Sigmoid colon (tissue), 7 donors: ENCODE measurements around the gene FEN1. TPM values are rescaled to one million over a fixed set of nuclear protein-coding genes. Genes with fewer than 3 reads are reported as not detected.
A peak's percentile ranks its signal among the peaks of the same experiment; 100 is the strongest.

ENCODE experiments used
- DNase-seq: peaks from one replicate; pipeline ENCODE4 v3.0.0-alpha.2; 2019
- H3K27ac ChIP-seq, 4 donors: fragments of 200-600 bp; sonication (generic); one replicate each; pipeline ENCODE4 v1.5.1; 2016 to 2019; ENCODE audit warnings: mild to moderate bottlenecking in 1 of 4
- H3K27me3 ChIP-seq, 3 donors: fragments of 200-600 bp; sonication (generic); one replicate each; pipeline ENCODE4 v1.5.1; 2019; ENCODE audit warnings: mild to moderate bottlenecking in 1 of 3
- H3K36me3 ChIP-seq, 4 donors: fragments of 200-600 bp; sonication (generic); one replicate each; pipeline ENCODE4 v1.5.1; 2016 to 2019
- H3K4me1 ChIP-seq, 4 donors: fragments of 200-600 bp; sonication (generic); one replicate each; pipeline ENCODE4 v1.5.1; 2017 to 2019
- H3K4me3 ChIP-seq, 4 donors: fragments of 200-600 bp; sonication (generic); one replicate each; pipeline ENCODE4 v1.5.1; 2017 to 2019; ENCODE audit warnings: mild to moderate bottlenecking in 2 of 4, moderate library complexity in 1 of 4
- H3K9me3 ChIP-seq, 4 donors: fragments of 200-600 bp in 3 of 4; sonication (generic) in 3 of 4; one replicate each; pipeline versions ENCODE4 v1.5.1 to v1.6.1; 2013 to 2019
- CTCF ChIP-seq, 4 experiments: fragments of 450-650 bp in 3 of 4; fragments of 200-600 bp in 1 of 4; IDR thresholded peaks; one replicate each; pipeline ENCODE4 v1.5.1; 2016 to 2019; ENCODE audit warnings: antibody characterized with exemption in 4 of 4, mild to moderate bottlenecking in 3 of 4, moderate library complexity in 2 of 4
- EP300 ChIP-seq, 4 donors: sonication (generic); formaldehyde crosslinking; IDR thresholded peaks; one replicate each; pipeline ENCODE4 v1.6.1; 2017; ENCODE audit warnings: antibody characterized with exemption in 4 of 4
- POLR2A ChIP-seq, 2 donors: fragments of 450-650 bp; IDR thresholded peaks; one replicate each; pipeline ENCODE4 v1.6.1; 2016; ENCODE audit warnings: antibody characterized with exemption in 2 of 2, mild to moderate bottlenecking in 2 of 2, moderate library complexity in 2 of 2
- POLR2AphosphoS5 ChIP-seq, 4 donors: sonication (generic); formaldehyde crosslinking; IDR thresholded peaks; one replicate each; pipeline ENCODE4 v1.6.1; 2017; ENCODE audit warnings: antibody characterized with exemption in 4 of 4
- WGBS, 2 donors: extraction: QIAGEN DNeasy Blood & Tissue Kit; methylation state at CpG; one replicate each; pipeline ENCODE4 v1.1.7; 2013; 5-methylcytosine and 5-hydroxymethylcytosine counted together
- intact Hi-C: fragments of 100-400 bp; cut with DNase I; formaldehyde crosslinking; loops from one replicate; pipeline ENCODE4 v1.15.1; 2023
- polyA plus RNA-seq, 3 donors: library from polyadenylated mRNA; stranded (reverse); fragments of 200-250 nt; gene quantifications; one replicate each; pipeline ENCODE4 v1.2.3, GENCODE V29; 2013
- total RNA-seq, 4 donors: library from RNA; depleted of rRNA; stranded (reverse); fragments of >200 nt; gene quantifications; one replicate each; pipeline ENCODE4 v1.1.0, GENCODE V29; 2016
- donor health status: healthy with polysubstance abuse.
- donor health status: Bipolar disorder and iron deficiency.
- donor health status: healthy.

Gene FEN1
- total and polyA plus RNA-seq, 7 donors, result 4.2 to 39.1 (median 7.5) TPM

DNA sequence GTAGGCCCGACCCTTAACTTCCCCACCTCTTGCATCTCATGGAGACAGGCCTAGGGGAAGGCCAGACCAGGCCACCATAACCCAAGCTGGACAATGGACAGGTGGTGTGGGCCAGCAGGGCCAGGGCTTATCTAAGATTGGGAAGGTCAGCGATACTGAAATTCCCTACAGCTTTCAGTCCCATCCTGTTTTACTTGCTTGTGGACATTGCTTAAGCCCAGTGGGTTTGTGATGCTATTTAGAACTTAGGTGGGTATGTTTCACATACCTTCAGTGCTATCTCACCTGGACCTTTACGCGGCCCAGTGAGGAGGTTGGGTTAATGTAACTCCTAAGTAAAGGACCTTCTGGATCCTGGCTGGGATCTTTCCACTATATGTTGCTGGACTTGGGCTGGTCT lies 37.1 kb downstream of the FEN1 start:
- no peak for DNase-seq
- intact Hi-C loops, result no loop called here
- Histone ChIP-seq H3K27ac (peak overlapping the region; percentile 80 to 86 (median 80)), H3K4me3 (peak overlapping the region in 2 of 4 donors; percentile 56 to 71), H3K36me3 (no peaks in the 10 kb centered on the region), H3K27me3 (no peaks in the 10 kb centered on the region), H3K9me3 (no peaks in the 10 kb centered on the region), H3K4me1 (peaks cover 0 to 63% (median 48%) of the 10 kb centered on the region in 4 donors)
- WGBS, 2 donors, result 87% methylated on average over 4 of the region's 4 CpGs
- TF ChIP-seq CTCF (IDR thresholded peaks at IDR 0.05) (no peak), POLR2AphosphoS5 (IDR thresholded peaks at IDR 0.05) (no peak), POLR2A (IDR thresholded peaks at IDR 0.05) (no peak), EP300 (IDR thresholded peaks at IDR 0.05) (no peak)

- no peaks in the 10 kb centered on the region for H3K9me3 ChIP-seq
- H3K4me3 ChIP-seq, result peak overlapping the region in 1 of 4 donors; percentile 71
- H3K27me3 ChIP-seq, result no peaks in the 10 kb centered on the region
- no peak for DNase-seq
- H3K36me3 ChIP-seq, result no peaks in the 10 kb centered on the region
- H3K4me1 ChIP-seq, result peaks cover 0 to 70% (median 54%) of the 10 kb centered on the region in 4 donors
- intact Hi-C loops, result no loop called here
- H3K27ac ChIP-seq, result peak overlapping the region; percentile 80 to 86 (median 80)
- WGBS, 2 donors, result 40 to 50% methylated on average over 8 of the region's 8 CpGs
- TF ChIP-seq POLR2A (IDR thresholded peaks at IDR 0.05), result no peak
- peak in 3 of 4 donors; percentile 44 to 53 (median 46) for TF ChIP-seq POLR2AphosphoS5 (IDR thresholded peaks at IDR 0.05)
Measured at GRCh38 chr11:61830237-61831105, 37.8 kb downstream of the FEN1 start.

DNA sequence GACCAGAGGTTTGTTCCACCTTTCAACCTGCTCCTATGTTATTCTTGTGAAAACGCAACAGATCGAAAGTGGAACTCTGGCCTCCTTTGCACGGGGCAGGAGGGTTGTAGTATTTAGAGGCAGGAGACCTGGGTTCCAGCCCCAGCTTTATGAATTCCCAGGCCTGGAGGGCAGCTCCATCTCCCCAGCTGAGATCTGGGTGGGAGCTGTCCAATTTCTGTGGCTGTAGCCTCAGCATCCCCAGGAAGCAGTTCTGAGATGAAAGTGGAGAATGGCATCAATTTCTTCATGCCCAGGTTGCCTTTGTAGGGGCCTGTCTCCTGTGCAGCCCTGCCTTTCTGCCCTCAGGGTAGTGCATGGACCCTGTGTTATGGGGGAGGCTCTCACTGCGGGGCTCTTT lies 39.5 kb downstream of the FEN1 start:
- TF ChIP-seq CTCF (IDR thresholded peaks at IDR 0.05) (no peak), EP300 (IDR thresholded peaks at IDR 0.05) (no peak), POLR2A (IDR thresholded peaks at IDR 0.05) (no peak), POLR2AphosphoS5 (IDR thresholded peaks at IDR 0.05) (no peak)
- H3K36me3 ChIP-seq, result no peaks in the 10 kb centered on the region
- WGBS, 2 donors, result 87 to 92% methylated on average over 4 of the region's 4 CpGs
- H3K4me3 ChIP-seq, result no peak overlapping the region
- intact Hi-C loops, result no loop called here
- H3K27ac ChIP-seq, result peak overlapping the region in 2 of 4 donors; percentile 80 to 86
- no peaks in the 10 kb centered on the region for H3K27me3 ChIP-seq
- H3K9me3 ChIP-seq, result no peaks in the 10 kb centered on the region
- DNase-seq, result no peak
- H3K4me1 ChIP-seq, result peaks cover 0 to 63% (median 51%) of the 10 kb centered on the region in 4 donors

DNA sequence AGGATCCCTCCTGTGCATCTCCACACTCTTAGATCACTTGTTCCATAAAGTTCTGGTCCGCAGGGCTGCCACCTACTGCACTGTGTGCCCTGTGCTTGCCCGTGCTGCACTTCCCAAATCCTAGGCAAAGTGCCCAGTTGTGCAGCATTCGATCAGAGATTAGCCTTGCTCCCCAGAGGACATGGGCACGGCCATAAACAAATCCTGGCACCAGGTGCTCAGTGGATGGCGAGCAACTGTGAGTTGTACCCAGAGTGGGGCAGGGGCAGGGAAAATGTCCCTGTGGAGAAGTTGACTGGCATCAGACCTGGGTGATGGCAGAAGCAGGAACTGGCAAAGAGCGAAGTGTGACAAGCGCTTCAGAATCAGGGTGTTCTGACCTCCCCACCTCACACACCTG lies 40.0 kb downstream of the FEN1 start:
- H3K9me3 ChIP-seq, result no peaks in the 10 kb centered on the region
- WGBS, 2 donors, result 44 to 75% methylated on average over 7 of the region's 7 CpGs
- TF ChIP-seq EP300 (IDR thresholded peaks at IDR 0.05) (no peak), CTCF (IDR thresholded peaks at IDR 0.05) (no peak), POLR2A (IDR thresholded peaks at IDR 0.05) (no peak), POLR2AphosphoS5 (IDR thresholded peaks at IDR 0.05) (no peak)
- H3K36me3 ChIP-seq, result peaks cover 0 to 3% (median 0%) of the 10 kb centered on the region in 4 donors
- peaks cover 0 to 58% (median 47%) of the 10 kb centered on the region in 4 donors for H3K4me1 ChIP-seq
- intact Hi-C loops, result no loop called here
- H3K27me3 ChIP-seq, result no peaks in the 10 kb centered on the region
- H3K4me3 ChIP-seq, result no peak overlapping the region
- no peak for DNase-seq
- peak overlapping the region in 1 of 4 donors; percentile 86 for H3K27ac ChIP-seq

DNA sequence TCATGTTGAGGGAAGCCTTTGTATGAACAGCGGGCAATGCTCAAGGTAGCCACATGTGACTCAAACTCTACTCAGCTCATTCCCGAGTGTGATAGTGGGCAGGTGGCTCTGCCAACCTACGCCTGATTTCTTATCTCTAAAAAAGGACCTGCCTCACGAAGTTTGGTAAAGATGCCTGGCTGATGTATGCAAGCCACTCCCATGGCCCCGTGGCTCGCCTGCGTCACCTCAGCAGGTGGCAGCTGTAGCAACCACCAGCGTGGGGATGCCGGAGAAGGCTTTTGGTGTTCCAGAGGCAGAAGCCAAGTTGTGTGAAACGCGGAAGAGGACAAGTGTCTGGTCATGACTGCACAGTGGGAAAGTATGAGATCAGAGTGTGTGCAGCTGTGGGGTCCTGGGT lies 40.8 kb downstream of the FEN1 start:
- DNase-seq, result no peak
- 49 to 69% methylated on average over 11 of the region's 11 CpGs for WGBS, 2 donors
- Histone ChIP-seq H3K36me3 (peaks cover 0 to 11% (median 0%) of the 10 kb centered on the region in 4 donors), H3K9me3 (no peaks in the 10 kb centered on the region), H3K27ac (peak overlapping the region in 1 of 4 donors; percentile 67), H3K27me3 (no peaks in the 10 kb centered on the region), H3K4me1 (peaks cover 0 to 52% (median 41%) of the 10 kb centered on the region in 4 donors), H3K4me3 (no peak overlapping the region)
- TF ChIP-seq CTCF (IDR thresholded peaks at IDR 0.05) (no peak), EP300 (IDR thresholded peaks at IDR 0.05) (no peak), POLR2AphosphoS5 (IDR thresholded peaks at IDR 0.05) (no peak), POLR2A (IDR thresholded peaks at IDR 0.05) (no peak)
- intact Hi-C loops, result no loop called here
